ENCODE data around the gene MAP2K5. TPM values are rescaled to one million over a fixed set of nuclear protein-coding genes. Genes with fewer than 3 reads are reported as not detected.

MAP2K5 gene
- total RNA-seq, 1 donor from 2014 or later, result 11.6 TPM

DNA sequence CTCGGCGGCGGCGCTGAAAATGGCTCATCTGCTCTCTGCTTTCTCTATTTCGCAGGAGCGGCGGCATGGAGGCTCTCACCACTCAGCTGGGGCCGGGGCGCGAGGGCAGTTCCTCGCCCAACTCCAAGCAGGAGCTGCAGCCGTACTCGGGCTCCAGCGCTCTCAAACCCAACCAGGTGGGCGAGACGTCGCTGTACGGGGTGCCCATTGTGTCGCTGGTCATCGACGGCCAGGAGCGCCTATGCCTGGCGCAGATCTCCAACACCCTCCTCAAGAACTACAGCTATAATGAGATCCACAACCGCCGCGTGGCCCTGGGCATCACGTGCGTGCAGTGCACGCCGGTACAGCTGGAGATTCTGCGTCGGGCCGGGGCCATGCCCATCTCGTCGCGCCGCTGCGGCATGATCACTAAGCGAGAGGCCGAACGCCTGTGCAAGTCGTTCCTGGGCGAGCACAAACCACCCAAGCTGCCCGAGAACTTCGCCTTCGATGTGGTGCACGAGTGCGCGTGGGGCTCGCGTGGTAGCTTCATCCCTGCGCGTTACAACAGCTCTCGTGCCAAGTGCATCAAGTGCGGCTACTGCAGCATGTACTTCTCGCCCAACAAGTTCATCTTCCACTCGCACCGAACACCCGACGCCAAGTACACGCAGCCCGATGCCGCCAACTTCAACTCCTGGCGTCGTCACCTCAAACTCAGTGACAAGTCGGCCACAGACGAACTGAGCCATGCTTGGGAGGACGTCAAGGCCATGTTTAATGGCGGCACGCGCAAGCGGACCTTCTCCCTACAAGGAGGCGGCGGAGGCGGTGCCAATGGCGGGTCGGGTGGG lies 283.6 kb downstream of the MAP2K5 start:
- no peak for DNase-seq

DNA sequence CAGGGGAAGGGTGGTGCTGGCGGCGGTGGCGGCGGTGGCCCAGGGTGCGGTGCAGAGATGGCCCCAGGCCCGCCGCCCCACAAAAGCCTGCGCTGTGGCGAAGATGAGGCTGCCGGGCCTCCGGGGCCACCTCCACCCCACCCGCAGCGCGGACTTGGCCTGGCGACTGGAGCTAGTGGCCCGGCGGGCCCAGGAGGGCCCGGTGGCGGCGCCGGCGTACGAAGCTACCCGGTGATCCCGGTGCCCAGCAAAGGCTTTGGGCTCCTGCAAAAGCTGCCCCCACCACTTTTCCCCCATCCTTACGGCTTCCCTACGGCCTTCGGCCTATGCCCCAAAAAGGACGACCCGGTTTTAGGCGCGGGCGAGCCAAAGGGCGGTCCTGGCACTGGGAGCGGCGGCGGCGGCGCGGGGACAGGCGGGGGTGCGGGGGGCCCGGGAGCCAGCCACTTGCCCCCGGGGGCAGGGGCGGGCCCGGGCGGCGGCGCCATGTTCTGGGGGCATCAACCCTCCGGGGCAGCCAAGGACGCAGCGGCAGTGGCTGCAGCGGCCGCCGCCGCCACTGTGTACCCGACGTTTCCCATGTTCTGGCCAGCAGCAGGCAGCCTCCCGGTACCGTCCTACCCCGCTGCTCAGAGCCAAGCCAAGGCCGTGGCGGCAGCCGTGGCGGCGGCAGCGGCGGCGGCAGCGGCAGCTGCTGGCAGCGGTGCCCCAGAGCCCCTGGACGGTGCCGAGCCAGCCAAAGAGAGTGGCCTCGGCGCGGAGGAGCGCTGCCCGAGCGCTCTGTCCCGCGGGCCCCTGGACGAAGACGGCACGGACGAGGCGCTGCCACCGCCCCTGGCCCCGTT lies 284.4 kb downstream of the MAP2K5 start:
- DNase-seq, result no peak

DNA sequence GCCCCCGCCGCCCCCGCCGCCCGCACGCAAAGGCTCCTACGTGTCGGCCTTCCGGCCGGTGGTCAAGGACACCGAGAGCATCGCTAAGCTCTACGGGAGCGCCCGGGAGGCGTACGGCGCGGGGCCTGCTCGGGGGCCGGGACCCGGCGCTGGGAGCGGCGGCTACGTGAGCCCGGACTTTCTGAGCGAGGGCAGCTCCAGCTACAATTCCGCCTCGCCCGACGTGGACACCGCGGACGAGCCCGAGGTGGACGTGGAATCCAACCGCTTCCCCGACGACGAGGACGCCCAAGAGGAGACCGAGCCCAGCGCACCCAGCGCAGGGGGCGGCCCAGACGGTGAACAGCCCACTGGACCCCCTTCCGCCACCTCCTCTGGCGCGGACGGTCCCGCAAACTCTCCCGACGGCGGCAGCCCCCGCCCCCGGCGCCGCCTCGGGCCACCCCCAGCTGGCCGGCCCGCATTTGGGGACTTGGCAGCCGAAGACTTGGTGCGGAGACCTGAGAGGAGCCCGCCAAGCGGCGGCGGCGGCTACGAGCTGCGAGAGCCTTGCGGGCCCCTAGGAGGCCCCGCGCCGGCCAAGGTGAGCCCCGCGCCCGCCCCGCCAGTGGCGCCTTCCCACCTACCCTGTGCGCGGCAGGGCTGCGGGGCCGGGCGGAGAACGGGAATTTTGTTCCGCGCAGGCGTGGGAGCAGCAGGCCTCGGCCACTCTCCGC lies 285.2 kb downstream of the MAP2K5 start:
- no peak for DNase-seq

DNA sequence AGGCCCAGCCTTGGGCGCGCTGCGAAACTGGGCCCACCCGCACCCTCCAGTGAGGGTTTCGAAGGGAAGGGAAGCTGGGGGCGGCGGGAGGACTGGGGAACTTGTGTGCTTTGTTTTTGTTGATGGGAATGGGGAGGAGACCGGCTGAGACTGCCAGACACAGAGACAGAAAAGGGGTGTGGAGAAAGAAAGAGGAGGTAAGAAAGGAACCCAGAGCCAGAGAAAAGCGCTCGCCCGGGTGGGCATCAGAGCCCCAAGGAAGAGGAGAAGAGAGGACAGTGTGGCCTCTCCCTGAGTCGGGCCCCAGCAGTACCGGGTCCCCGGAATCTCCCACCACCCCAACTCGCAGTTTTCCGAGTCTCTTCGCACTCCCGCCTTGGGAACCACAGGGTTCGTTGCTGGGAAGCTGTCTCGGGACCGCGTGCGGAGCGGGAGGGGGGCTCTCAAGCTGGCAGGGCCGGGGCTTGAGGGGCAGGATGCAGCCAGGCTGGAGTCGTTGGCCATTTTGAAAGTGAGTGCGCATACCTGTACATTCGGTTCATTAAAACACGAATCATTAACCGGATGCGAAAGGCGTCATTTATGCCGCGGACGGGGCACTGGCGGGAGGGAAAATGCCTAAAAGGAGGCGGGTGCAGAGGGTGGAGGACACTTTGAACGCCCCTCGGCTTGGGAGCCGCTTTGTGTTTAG lies 285.9 kb downstream of the MAP2K5 start:
- DNase-seq, result no peak

DNA sequence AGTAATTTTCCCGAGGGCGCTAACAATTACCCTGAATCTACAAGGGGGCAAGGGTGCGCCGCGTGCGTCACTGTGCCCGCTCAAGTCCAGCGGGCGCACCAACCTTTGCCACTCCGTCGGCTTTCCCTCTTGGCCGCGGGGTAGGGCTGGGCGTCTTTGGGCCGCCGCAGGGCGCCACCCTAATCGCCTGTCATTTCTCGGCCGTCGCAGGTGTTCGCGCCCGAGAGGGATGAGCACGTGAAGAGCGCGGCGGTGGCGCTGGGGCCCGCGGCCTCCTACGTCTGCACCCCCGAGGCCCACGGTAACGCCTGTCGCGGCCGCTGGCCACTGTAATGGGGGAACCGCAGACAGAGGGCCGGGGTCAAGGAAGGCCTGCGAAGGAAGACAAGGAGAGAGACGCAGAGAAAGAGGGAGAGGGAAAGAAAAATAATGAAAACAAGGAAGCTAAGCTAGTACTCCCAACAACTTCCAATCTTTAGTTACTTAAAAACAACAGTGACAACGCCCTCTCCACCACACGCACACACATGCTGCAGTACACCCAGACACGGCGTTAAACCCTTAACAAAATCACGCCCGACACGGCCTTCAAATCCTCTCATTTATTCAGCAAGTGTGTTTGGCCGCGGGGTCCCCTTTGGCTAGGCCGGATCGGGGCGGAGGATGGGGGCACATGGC lies 286.6 kb downstream of the MAP2K5 start:
- DNase-seq, result no peak

DNA sequence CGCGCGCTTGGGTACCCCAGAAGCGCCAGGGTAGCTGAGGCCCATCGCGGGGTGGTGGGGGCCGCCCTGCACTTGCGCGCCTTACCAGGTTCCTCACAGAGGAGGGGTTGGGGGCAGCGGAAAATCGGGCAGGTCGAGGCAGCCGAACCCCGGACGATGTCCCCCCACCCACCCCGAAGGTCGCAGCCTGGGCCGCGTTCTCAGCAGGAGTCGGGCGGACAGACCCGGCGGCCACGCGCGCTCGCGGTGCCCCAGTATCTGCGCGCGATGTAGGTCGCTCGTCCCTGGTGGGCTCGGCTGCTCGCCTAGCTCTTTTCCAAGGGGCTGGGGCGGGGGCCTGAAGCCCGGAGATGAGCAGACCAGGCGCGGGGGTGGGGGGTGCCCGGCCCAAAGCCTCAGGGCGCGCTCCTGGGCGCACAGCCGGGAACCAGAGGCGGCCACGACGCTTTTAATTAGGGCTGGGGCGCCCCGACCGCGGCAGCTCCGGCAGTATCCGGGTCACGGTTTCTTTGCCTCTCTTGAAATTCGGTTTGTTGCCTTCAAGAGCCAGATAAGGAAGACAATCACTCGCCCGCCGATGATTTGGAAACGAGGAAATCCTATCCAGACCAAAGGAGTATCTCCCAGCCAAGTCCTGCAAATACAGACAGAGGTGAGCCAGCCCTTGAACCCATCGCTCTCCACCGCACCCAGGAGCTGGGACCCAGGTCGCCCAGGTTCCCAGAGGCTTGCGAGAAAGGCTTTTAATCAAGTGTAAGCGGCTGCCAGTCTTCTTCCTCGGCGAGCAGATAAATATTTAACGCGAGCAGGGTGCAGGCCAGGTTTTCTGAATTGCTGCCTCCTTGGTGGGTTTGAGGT lies 287.4 kb downstream of the MAP2K5 start:
- no peak for DNase-seq

DNA sequence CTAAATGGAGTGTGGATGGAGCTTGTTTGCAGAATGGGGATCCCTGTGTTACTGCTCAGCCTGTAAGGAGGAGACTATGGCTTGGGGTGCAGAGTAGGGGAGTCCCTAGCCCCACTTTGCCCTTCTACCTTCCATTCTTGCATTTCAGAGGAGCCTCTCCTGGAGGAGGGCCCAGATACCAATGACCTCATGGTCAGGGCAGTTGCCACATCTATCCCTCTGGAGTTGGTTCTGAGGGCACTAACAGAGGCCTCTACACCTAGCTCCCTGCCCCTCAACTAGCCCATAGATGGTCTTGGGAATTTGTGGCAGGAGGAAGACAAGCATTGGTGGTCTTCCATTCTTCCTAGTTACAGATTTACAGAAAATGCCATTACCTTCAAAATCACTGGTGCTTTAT lies 288.9 kb downstream of the MAP2K5 start:
- no peak for DNase-seq

DNA sequence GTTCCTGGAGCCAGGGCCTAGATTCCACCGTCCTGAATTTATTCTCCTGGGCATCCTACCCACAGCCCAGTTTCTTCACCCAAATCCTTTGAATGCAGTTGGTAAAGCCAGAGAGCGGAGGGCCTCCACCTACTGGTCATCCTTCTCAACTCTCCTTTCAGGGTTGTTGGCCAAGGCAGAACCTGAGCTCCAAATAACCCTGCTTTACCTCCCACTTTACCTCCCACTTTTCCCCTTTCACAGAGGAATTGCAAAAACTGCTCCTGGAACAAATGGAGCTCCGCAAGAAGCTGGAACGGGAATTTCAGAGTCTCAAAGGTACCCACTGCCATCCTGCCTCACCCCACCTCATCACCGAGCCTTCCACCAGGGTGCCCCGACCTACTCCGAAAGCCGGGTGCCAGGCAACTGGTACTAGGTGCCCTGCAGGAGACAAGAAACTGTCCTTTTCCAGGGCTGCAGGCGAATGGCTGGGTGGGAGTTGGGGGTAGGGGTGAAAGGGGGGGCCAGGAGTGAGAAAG lies 289.6 kb downstream of the MAP2K5 start:
- DNase-seq, result no peak

DNA sequence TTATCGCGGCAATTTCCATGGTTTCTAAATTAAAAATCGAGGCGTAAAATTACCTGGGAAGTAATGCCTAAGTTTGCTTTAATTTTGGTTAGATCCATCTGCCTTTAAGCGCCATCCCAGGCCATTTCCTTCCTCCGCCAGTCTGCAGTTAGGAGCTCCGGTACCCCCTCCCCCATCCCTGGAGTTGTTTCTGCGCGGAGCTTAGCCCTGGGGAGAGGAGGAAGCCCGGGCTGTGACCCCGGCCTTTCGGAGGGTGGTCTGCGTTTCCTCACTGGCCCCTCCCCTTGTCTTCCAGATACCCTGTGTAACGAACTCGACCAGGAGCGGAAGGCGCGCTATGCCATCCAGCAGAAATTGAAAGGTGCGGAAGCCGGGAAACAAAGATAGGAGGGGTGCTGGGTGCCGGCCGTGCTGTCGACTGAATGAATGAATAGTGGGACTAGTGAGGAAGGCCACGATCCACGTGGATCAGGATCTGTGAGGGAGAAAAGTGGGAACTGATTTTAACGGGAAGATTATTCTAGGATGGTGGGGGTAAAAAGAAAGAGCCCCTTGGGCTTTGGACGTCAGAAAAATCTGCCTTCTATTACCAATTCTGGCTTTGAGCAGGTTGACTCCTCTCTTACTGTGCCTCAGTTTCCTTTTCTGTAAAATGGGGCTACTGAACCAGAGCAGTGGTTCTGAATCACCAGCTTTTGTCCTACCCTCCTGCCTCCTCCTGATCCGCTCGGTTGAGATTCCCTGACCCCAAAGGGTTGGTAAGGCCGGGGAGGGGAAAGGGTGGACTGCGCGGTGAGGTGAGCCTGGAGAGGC lies 290.6 kb downstream of the MAP2K5 start:
- DNase-seq, result no peak

DNA sequence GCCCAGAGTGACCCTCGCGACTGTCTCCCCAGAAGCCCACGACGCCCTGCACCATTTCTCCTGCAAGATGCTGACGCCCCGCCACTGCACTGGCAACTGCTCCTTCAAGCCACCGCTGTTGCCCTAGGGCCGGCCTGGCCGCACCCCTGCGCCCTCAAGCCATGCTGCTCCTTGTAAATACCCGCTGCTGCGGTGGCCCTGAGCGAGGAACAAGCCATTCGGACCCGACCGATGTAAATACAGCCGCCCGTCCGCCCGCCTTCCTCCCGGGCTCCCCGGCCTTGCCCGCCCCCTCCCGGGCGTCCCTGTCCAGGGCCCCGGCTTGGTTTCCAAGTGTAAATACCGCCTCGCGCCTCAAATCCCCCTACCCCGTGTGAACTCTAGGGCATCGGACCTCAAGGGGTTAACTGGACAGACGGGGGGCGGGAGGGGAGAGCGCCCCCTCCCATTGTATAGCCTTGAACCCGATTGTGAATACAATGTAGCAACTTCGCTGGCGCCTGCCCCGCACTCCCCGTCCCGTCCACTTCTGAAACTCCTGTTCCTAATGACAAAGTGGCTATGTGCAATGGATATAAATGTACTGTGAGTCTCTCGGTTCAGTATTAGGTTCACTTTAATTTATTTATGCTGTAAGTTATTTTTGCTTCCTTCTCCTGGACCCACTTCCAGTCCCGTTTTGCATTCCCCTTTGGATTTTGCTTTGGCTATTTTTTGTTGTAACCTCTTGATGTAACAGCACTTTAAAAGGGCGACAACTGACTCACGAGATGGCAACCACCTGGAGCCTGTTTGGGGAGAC lies 291.4 kb downstream of the MAP2K5 start:
- DNase-seq, result peak; percentile 71

DNA sequence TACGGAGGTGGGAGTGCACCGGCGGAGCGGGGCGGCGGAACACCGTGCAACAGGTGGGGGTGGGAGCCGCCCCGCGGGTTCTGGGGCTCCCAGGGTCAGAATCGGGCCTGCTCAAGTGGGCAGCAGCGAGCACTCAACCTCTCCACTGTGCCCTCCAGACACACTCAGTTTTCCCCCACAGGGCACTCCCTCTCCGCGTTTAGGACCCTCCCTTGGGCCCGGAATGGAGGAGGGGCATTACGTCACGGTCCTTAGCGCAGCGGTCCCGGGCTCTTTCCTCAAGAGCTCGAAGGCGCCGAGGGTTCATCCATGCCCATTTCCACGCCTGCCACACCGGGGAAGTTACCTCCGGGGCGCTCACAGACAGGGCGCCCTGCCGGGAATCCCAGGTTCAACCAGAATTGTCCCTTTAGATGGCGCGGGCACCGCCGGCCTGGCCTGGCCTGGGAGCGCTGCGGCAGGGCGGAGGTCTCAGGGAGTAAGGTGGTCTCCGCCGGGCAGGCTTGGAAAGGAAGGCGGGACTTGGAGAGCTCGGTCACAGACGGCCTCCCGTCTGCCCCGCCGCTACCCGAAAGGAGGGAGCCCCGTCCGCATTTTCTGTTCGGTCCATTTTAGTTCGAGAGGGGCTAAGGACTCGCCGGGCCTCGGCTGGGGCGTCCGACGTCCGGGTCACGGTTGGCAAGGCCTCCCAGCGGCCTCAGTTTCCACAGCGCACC lies 292.2 kb downstream of the MAP2K5 start:
- DNase-seq, result no peak

DNA sequence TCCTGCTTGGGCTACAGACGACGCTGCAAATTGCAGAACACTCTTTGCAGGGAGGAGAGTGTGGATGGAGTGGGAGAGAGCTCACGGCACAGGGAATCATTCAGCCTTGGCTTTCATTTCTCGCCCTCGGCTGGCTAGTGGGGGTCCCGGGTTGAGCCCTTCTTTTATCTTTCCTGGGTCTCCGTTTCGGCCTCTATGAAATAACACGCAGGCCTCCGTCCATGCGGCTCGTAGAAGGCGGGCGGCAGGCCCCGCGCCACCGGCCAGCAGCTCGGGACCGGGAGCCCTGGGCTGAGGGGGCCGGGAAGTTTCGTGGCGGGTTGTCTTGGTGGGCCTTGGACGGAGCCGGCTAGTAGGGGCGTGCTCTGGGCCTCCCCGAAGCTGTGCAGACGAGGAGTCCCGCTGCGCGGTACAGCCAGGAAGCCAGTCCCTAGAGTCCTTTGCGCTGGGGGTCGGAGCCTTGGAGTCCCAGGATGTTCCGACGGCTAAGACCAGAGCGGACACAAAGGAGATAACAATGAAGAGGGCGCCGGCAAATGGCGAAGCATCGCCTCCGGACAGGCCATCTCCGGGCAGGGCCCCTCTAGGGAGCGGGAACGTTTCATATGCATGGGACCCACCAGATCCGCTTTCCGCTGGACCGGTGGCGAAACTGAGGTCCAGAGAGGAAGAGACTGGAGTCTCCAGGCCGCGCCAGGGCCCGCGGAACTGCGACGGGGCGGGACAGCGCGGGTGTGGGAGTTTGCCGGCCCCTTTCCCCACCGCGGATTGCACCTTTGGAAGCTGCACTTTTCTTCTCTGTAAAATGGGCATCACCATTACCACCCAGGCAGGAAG lies 293.0 kb downstream of the MAP2K5 start:
- no peak for DNase-seq

DNA sequence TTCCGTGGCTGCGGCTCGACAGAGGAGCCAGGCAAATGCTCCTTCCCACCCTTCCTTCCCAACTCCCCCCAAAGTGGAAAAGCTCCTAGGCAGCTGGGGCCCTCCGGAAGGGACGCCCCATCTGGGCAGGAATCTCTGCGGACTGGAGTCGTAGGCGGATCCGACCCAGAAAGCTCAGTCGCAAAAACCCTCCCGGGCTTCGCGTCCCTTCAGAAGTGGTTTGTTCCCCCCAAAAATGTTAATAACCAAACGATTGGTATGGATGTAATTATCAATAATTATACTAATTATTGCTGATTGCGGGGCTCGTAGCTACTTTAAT lies 293.6 kb downstream of the MAP2K5 start:
- no peak for DNase-seq

DNA sequence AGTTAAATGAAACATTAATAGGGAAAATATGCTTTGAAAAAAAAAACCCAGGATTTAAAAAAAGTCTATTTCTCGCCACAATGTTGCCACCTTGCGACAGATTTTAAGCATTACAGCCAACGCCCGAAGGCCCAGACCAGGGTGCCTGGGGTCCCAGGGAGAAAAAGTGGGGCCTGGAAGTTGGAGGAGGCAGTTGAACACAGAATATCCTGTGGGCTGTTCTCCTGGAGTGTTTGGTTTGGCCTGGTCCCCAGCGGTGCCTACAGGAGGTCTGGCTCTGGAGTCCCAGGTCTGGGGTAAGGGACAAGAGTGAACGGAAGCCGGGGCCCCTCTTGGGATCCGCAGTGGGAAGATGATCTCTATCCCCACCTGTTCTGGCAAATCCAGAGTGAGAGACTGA lies 294.0 kb downstream of the MAP2K5 start:
- peak; percentile 81 for DNase-seq

DNA sequence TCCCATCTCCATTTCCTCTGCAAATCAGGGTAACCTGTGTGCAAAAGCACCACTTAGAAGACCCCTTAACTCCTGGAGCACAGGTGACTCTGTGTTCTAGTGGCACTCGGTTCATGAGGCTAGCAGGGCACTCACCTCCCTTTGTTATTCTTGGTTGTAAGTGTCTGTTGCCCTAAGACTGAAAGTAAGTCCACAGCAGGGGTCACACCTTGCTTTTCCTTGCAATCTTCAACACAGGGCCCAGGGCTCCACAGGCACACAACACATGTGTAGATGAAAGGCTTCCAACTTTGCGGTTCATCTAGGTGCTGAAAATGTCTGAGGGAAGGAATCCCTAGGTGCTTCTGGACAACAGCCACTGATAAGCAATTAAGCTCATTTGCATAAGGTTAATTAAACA lies 294.5 kb downstream of the MAP2K5 start:
- DNase-seq, result no peak

DNA sequence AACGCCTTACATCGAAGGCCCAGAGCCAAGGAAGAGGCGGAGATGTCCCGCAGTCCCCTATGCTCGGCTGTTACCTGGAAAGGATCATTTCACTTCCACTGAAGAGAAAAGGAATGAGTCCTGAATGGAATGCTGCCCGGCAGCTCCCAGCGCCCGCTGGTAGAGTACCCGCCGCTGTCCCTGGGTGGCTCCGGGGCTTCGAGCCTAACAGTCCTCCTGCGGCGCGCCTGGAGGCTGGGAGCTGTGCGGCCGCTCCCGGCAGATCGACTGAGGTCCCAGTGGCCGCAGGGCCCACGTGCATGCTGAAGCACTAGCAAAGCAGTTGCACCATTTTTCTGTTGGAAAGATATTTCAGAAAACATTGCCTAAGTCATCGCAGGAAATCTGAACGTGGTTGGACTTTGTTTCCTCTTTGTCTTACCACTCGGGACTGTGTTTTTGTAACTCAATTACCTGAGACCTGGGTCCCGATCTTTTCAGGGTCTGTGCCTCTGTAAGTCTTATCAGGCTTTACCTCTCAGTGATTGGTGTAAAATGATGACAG lies 296.4 kb downstream of the MAP2K5 start:
- DNase-seq, result peak; percentile 51

DNA sequence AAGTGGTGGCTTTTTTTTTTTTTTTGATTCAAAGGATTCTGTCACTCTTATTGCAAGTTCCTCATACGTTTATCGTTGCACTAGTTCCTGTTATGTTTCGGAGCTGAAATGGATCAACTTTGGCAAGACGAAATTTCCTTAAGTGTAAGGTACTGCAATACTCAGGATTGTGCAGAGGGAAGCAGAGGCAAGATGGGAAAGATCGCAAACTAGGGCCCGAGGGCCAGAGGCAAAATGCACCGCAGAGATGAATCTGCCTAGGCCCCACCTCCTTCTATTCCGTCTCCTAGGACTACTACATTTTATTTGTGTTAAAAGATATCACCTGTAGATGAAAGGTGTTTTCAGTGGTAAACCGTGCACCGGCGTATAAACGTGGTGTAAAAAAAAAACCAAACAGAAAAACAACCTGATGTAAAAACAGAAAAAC lies 297.0 kb downstream of the MAP2K5 start:
- DNase-seq, result peak; percentile 74
